ENCODE results near the gene MYH7. TPM values are rescaled to one million over a fixed set of nuclear protein-coding genes. Genes with fewer than 3 reads are reported as not detected.
"Not testable (repeated sequence)": the region's sequence is repeated elsewhere in the genome, so short reads cannot be mapped to it uniquely, and the experiment has no call there.

Gene MYH7
- polyA plus RNA-seq, 2 of the 4 experiments (the other 2 are of a cell fraction): not detected

DNA sequence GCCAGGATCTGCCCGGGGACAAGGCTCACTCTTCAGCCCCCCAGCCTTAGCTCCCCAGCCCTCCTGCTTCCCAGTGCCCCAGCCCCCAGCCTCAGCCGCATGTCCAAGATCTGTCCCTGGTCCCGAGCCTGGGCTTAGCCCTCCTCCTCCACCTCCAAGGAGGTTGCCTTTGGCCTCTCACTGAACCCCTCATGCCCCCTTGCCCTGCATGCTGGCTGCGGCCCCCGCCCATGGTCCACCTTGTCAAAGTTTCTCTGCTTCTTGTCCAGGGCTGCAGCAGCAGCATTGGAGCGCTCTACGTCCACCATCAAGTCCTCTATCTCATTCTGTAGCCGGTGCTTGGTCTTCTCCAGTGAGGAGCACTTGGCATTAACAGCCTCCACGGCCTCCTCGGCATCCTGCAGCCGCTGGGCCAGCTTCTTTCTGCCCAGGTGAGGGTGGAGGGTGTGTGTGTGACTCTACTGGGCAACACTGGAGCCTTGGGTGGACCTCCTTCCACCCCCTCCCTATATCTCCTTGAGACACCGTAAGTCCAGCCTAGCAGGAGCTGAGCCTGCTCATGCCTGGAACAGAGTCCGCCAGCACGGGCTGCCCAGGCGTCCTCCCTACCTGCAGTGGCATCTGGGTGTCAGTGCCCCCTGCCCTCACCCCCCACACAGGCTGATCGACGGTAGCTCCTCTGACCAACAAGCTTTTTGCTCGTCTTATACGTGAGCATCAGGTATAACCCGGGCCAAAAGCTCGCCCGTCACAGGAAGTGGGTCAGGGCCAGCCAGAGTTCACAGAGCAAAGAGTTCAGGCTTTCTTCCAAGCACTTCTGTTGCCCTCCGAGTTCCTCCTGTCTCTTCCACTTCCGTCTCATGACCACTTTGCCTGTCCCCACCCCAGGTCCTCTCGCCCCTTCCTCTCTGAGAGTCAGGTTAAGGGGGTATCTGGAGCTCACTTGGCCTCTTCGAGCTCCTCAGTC, 47.3 kb downstream of the MYH7 start:
- ChIA-PET POLR2A (no interaction called here), CTCF (interaction anchor here (1.3 to 12.5 kb wide), 2 partner anchors 8 to 123 kb away, joined by 4 to 106 read pairs; partner anchors contain the start of gene CMTM5)
- no peak for FAIRE-seq
- Histone ChIP-seq H3K9me3 (no peaks in the 10 kb centered on the region), H3K27ac (no peak overlapping the region), H3K4me1 (no peaks in the 10 kb centered on the region), H3K4me2 (no peak overlapping the region), H3K4me3 (no peak overlapping the region)
- WGBS (ENCODE audit: missing lambda C conversion rate): 38% methylated on average over 23 of the region's 26 CpGs
- no peak for DNase-seq (ENCODE audit: low read depth in 1 of 2, low spot score in 1 of 2)
- no peak for ATAC-seq
- no peak for TF ChIP-seq HOXA7 (CRISPR knock-in tag; IDR thresholded peaks at IDR 0.05)
- TF ChIP-seq CEBPB (IDR thresholded peaks at IDR 0.05): no peak
- TF ChIP-seq POLR2A (IDR thresholded peaks at IDR 0.05; ENCODE audit: low read length): no peak
- no peak for TF ChIP-seq SMC3 (IDR thresholded peaks at IDR 0.05)
- no peak for TF ChIP-seq CHD4 (IDR thresholded peaks at IDR 0.05; ENCODE audit: borderline replicate concordance)
- TF ChIP-seq TP53 (CRISPR knock-in tag; IDR thresholded peaks at IDR 0.05): no peak
- no peak for TF ChIP-seq RAD21 (conservative IDR thresholded peaks at IDR 0.05 in 1 of 2, IDR thresholded peaks at IDR 0.05 in 1 of 2)
- TF ChIP-seq, protein P1, sequence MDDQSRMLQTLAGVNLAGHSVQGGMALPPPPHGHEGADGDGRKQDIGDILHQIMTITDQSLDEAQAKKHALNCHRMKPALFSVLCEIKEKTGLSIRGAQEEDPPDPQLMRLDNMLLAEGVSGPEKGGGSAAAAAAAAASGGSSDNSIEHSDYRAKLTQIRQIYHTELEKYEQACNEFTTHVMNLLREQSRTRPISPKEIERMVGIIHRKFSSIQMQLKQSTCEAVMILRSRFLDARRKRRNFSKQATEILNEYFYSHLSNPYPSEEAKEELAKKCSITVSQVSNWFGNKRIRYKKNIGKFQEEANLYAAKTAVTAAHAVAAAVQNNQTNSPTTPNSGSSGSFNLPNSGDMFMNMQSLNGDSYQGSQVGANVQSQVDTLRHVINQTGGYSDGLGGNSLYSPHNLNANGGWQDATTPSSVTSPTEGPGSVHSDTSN (IDR thresholded peaks at IDR 0.05): no peak
- TF ChIP-seq, protein P2, sequence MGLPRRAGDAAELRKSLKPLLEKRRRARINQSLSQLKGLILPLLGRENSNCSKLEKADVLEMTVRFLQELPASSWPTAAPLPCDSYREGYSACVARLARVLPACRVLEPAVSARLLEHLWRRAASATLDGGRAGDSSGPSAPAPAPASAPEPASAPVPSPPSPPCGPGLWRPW (IDR thresholded peaks at IDR 0.05): no peak
- no peak for TF ChIP-seq ZSCAN20 (CRISPR knock-in tag; IDR thresholded peaks at IDR 0.05)
- no peak for TF ChIP-seq RARB (CRISPR knock-in tag; IDR thresholded peaks at IDR 0.05)
- TF ChIP-seq ZC3H11A (IDR thresholded peaks at IDR 0.05): no peak
- no peak for TF ChIP-seq FOXS1 (CRISPR knock-in tag; IDR thresholded peaks at IDR 0.05)
- TF ChIP-seq FOSB (CRISPR knock-in tag; IDR thresholded peaks at IDR 0.05): no peak
- TF ChIP-seq GATA3 (IDR thresholded peaks at IDR 0.05; ENCODE audit: borderline replicate concordance): no peak

- Histone ChIP-seq H3K4me1 (no peaks in the 10 kb centered on the region), H3K27ac (no peak overlapping the region), H3K9me3 (no peaks in the 10 kb centered on the region), H3K4me3 (no peak overlapping the region), H3K4me2 (no peak overlapping the region)
- FAIRE-seq (no peak), DNase-seq (ENCODE audit: low read depth in 1 of 2, low spot score in 1 of 2) (no peak), ATAC-seq (no peak)
- no peak for TF ChIP-seq TP53 (CRISPR knock-in tag; IDR thresholded peaks at IDR 0.05)
- TF ChIP-seq MYC (IDR thresholded peaks at IDR 0.05; ENCODE audit: borderline replicate concordance, low read length): no peak
- no peak for TF ChIP-seq KDM5A (IDR thresholded peaks at IDR 0.05)
- no peak for TF ChIP-seq CTCF (IDR thresholded peaks at IDR 0.05)
- no peak for TF ChIP-seq GATA3 (IDR thresholded peaks at IDR 0.05; ENCODE audit: borderline replicate concordance)
- no peak for TF ChIP-seq KDM1A (IDR thresholded peaks at IDR 0.05; ENCODE audit: low read depth)
- TF ChIP-seq SREBF2 (IDR thresholded peaks at IDR 0.05): no peak
- TF ChIP-seq BHLHE40 (IDR thresholded peaks at IDR 0.05; ENCODE audit: low read depth, low read length): no peak
- no peak for TF ChIP-seq RAD21 (conservative IDR thresholded peaks at IDR 0.05 in 1 of 2, IDR thresholded peaks at IDR 0.05 in 1 of 2)
- TF ChIP-seq BCL3 (IDR thresholded peaks at IDR 0.05): no peak
- no peak for TF ChIP-seq SMC3 (IDR thresholded peaks at IDR 0.05)
- TF ChIP-seq FOXS1 (CRISPR knock-in tag; IDR thresholded peaks at IDR 0.05): no peak
- ChIA-PET POLR2A (no interaction called here), CTCF (interaction anchor here (0.6 to 5.6 kb wide), 2 partner anchors 14 to 95 kb away, joined by 3 to 30 read pairs; partner anchors contain the start of gene IL25)
- WGBS (ENCODE audit: missing lambda C conversion rate): 45% methylated on average over 1 of the region's 1 CpG
Observed at GRCh38 chr14:23386999-23387398, 48.5 kb downstream of the MYH7 start.

- H3K9me3 ChIP-seq; POLR2A ChIA-PET; H3K27ac ChIP-seq; H3K4me2 ChIP-seq; ATAC-seq; DNase-seq (ENCODE audit: low read depth in 1 of 2, low spot score in 1 of 2); H3K4me3 ChIP-seq; H3K4me1 ChIP-seq; FAIRE-seq: not testable (repeated sequence)
- CTCF ChIA-PET: interaction anchor here (1.2 to 5.6 kb wide), 2 partner anchors 9 to 13 kb away, joined by 4 to 30 read pairs; partner anchors contain the start of gene IL25
- WGBS (ENCODE audit: missing lambda C conversion rate): 56% methylated on average over 13 of the region's 17 CpGs
Observed at GRCh38 chr14:23386266-23386657, 49.2 kb downstream of the MYH7 start.

All from A549 (cell line).